ENCODE data around the gene RYR3.

- TF ChIP-seq ZFP3 (CRISPR knock-in tag; IDR thresholded peaks at IDR 0.05): no peak
- TF ChIP-seq RARB (CRISPR knock-in tag; IDR thresholded peaks at IDR 0.05): no peak
- TF ChIP-seq, protein P1, sequence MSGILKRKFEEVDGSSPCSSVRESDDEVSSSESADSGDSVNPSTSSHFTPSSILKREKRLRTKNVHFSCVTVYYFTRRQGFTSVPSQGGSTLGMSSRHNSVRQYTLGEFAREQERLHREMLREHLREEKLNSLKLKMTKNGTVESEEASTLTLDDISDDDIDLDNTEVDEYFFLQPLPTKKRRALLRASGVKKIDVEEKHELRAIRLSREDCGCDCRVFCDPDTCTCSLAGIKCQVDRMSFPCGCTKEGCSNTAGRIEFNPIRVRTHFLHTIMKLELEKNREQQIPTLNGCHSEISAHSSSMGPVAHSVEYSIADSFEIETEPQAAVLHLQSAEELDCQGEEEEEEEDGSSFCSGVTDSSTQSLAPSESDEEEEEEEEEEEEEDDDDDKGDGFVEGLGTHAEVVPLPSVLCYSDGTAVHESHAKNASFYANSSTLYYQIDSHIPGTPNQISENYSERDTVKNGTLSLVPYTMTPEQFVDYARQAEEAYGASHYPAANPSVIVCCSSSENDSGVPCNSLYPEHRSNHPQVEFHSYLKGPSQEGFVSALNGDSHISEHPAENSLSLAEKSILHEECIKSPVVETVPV (CRISPR knock-in tag; IDR thresholded peaks at IDR 0.05): no peak
- TF ChIP-seq ISL1 (CRISPR knock-in tag; IDR thresholded peaks at IDR 0.05): no peak
- TF ChIP-seq ZC3H10 (CRISPR knock-in tag; IDR thresholded peaks at IDR 0.05): no peak
- TF ChIP-seq, protein P2, sequence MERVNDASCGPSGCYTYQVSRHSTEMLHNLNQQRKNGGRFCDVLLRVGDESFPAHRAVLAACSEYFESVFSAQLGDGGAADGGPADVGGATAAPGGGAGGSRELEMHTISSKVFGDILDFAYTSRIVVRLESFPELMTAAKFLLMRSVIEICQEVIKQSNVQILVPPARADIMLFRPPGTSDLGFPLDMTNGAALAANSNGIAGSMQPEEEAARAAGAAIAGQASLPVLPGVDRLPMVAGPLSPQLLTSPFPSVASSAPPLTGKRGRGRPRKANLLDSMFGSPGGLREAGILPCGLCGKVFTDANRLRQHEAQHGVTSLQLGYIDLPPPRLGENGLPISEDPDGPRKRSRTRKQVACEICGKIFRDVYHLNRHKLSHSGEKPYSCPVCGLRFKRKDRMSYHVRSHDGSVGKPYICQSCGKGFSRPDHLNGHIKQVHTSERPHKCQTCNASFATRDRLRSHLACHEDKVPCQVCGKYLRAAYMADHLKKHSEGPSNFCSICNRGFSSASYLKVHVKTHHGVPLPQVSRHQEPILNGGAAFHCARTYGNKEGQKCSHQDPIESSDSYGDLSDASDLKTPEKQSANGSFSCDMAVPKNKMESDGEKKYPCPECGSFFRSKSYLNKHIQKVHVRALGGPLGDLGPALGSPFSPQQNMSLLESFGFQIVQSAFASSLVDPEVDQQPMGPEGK (CRISPR knock-in tag; IDR thresholded peaks at IDR 0.05; ENCODE audit: borderline replicate concordance): no peak
- no peak for TF ChIP-seq GLIS3 (CRISPR knock-in tag; IDR thresholded peaks at IDR 0.05)
- TF ChIP-seq ZNF565 (CRISPR knock-in tag; conservative IDR thresholded peaks at IDR 0.05; ENCODE audit: low read depth): no peak
- TF ChIP-seq, protein P3, sequence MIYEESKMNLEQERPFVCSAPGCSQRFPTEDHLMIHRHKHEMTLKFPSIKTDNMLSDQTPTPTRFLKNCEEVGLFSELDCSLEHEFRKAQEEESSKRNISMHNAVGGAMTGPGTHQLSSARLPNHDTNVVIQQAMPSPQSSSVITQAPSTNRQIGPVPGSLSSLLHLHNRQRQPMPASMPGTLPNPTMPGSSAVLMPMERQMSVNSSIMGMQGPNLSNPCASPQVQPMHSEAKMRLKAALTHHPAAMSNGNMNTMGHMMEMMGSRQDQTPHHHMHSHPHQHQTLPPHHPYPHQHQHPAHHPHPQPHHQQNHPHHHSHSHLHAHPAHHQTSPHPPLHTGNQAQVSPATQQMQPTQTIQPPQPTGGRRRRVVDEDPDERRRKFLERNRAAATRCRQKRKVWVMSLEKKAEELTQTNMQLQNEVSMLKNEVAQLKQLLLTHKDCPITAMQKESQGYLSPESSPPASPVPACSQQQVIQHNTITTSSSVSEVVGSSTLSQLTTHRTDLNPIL (CRISPR knock-in tag; IDR thresholded peaks at IDR 0.05; ENCODE audit: low read depth): no peak
- no peak for TF ChIP-seq TOX (CRISPR knock-in tag; IDR thresholded peaks at IDR 0.05; ENCODE audit: borderline replicate concordance)
- no peak for TF ChIP-seq ZFP30 (CRISPR knock-in tag; IDR thresholded peaks at IDR 0.05)
- no peak for TF ChIP-seq BACH2 (CRISPR knock-in tag; IDR thresholded peaks at IDR 0.05; ENCODE audit: borderline replicate concordance)
- no peak for TF ChIP-seq ZNF8 (CRISPR knock-in tag; IDR thresholded peaks at IDR 0.05)
- TF ChIP-seq, protein P4, sequence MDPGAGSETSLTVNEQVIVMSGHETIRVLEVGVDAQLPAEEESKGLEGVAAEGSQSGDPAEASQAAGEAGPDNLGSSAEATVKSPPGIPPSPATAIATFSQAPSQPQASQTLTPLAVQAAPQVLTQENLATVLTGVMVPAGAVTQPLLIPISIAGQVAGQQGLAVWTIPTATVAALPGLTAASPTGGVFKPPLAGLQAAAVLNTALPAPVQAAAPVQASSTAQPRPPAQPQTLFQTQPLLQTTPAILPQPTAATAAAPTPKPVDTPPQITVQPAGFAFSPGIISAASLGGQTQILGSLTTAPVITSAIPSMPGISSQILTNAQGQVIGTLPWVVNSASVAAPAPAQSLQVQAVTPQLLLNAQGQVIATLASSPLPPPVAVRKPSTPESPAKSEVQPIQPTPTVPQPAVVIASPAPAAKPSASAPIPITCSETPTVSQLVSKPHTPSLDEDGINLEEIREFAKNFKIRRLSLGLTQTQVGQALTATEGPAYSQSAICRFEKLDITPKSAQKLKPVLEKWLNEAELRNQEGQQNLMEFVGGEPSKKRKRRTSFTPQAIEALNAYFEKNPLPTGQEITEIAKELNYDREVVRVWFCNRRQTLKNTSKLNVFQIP (CRISPR knock-in tag; IDR thresholded peaks at IDR 0.05; ENCODE audit: borderline replicate concordance, low read depth): no peak
These were observed 276.3 kb downstream of the RYR3 start for GRCh38 chr15:33586786-33587697.
